T-helper 1 cell (primary cell): ENCODE results near the gene RABAC1.
A peak's percentile ranks its signal among the peaks of the same experiment; 100 is the strongest.

Source experiments
- DNase-seq, 5 donors: peaks; one replicate each; pipeline ENCODE4 v3.0.0-alpha.2; 2012 to 2020

The RABAC1 gene

DNA sequence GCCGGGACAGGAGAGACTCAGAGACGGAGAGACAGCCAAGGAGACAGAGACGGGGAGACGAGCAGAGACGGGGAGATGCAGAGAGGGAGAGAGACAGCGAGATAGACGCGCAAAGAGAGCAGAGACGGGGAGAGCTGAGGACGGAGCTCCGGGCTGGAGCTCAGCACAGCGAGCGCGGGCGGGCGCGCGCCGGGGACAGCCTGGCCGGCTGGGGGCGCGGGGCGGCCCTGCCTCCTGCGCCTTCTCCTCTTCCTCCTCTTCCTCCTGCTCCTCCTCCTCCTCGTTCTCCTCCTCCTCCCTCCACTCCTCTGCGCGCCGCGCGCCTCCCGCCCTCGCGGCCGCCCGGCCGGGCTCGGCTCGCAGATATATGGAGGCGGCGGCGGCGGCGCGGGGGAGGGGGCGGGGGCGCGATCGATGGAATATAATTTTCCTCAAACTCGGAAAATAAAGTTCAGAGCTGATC is 30.9 kb downstream of the RABAC1 start, which contains the start of gene ERFL:
ERFL (minus strand) TSS at position 229 of the 463 bp plus-strand sequence. CDS start 15,530 bp downstream, outside the sequence.
- no peak for DNase-seq

DNA sequence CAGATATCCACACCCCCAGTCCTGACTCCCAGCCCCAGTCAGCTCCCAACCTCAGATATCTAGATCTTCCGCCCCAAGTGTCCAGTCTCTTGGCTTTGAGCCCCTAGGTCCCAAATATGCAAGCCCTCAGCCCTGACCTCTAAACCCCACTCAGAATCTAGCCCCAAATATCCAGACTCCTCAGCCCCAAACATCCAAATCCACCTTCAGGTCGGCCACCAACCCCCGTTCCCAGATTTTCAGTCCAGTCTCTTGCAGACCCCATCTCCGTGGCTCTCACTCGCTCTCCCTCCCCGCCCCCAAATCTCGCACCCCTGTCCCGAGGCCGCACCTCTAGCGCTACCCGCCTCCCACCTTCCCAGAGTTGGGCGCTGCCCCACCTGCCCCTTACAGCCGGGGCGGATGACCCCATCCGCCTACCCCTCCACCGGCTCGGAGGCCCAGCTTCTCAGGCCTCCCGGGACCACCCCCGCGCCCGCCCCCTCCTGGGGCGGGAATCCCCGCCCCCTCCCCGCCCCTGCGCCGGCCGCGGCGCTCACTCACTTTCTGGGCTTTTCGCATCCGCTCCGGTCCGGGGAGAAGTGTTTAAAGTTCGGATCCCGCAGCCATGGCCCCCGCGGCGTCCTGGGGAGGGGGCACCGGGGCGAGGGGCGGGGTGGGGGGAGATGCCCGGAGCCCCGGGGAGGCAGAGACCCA is 31.5 kb downstream of the RABAC1 start:
- peak in 2 of 5 donors; percentile 30 to 40 for DNase-seq

DNA sequence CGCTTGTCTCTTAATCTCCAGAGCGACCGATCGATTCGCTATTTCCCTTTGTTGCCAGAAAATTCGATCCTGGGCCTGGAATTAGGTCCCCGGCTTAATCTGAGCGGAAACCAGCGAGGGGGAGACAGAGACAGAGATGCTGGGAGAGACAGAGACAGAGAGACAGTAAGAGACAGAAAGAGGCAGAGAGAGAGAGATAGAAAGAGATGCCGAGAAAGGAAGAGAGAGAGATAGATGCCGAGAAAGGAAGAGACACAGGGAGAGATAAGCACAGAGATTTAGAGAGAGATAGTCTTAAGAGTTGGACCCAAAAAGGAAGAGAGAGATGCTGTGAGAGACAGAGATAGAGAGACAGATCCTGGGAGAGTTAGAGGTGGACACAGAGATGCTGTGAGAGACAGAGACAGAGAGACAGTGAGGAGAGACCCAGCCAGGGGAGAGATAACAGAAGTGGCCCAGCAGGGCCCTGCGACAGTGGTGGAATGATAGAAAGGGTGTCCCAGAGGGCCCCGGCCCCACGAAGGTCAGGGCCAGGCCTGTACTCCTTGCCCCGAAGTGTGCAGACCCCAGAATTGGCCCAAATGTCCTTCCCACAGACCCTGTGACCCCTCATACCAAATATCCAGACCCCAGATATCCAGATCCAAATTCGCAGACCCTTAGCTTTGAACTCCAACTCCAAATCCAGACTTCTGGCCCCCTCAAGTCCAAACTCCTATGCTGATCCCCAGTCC is 32.2 kb downstream of the RABAC1 start:
- no peak for DNase-seq

DNA sequence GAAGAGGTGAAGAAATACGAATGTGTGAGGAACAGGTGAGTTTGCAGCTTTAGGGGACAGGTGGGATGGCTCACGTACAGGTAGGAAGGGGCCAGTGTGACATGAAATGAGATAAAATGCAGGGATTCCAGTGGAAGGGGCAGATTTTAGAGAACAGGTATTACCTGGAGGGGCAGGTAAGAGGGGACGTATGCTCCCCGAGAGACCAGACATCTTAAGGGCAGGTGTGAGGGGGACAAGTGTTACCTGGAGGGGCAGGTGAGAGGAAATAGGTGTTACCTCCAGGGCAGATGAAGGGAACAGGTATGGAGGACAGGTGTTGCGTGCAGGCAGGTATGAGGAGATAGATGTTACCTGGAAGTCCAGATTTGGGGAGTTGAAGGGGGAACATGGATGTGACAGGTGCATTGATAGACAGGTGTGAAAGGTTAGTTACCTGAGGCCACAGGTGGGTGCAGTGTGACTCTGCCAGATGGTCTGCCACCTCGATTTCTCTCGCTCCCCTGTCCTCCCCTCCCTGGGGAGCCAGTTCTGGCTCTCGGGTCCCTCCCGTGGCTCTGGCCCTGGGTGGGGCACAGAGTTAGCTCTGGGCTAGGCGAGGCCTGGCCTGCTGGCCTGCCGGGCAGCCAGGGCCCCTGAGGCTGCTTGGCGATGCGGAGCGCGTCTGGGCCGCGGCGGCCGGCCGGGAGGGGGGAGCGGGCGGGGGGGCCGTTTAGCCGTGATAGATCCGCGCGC is 32.9 kb downstream of the RABAC1 start:
- DNase-seq: no peak

DNA sequence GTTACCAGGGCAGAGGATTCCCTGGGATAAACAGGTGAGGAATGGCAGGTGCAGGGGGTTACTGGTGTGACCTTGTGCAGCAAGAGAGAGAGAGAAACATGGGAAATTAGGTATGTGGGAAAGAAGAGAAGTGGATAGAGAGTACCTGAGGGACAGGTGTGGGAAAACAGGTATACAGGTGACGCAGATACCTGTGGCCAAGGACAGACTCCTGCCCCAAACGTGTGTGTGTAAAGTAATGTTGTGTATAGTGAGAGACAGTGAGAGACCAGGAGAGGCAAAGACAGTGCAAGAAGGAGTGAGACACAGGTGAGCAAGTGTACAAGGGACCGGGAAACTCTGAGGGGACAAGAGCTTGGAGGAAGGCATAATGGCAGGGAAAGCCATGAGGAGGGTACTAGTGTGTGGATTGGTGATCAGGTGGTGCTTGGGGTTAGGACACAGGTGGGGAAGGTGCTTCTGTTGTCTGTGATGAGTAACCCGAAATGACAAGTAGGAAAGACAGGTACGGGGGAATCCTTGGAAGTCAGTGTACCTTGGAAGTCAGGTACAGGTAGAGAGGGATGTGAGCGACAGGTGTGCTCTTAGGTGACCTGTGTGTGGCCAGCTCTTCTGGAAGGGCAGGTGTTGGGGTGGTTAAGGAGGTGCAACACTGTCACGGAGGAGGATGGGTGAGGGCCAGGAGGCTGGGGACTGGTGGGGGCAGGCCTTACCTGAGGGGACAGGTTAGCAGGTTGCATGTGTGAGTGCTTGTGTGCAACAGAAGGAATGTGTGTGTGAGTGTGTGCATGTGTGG is 33.7 kb downstream of the RABAC1 start:
- no peak for DNase-seq

DNA sequence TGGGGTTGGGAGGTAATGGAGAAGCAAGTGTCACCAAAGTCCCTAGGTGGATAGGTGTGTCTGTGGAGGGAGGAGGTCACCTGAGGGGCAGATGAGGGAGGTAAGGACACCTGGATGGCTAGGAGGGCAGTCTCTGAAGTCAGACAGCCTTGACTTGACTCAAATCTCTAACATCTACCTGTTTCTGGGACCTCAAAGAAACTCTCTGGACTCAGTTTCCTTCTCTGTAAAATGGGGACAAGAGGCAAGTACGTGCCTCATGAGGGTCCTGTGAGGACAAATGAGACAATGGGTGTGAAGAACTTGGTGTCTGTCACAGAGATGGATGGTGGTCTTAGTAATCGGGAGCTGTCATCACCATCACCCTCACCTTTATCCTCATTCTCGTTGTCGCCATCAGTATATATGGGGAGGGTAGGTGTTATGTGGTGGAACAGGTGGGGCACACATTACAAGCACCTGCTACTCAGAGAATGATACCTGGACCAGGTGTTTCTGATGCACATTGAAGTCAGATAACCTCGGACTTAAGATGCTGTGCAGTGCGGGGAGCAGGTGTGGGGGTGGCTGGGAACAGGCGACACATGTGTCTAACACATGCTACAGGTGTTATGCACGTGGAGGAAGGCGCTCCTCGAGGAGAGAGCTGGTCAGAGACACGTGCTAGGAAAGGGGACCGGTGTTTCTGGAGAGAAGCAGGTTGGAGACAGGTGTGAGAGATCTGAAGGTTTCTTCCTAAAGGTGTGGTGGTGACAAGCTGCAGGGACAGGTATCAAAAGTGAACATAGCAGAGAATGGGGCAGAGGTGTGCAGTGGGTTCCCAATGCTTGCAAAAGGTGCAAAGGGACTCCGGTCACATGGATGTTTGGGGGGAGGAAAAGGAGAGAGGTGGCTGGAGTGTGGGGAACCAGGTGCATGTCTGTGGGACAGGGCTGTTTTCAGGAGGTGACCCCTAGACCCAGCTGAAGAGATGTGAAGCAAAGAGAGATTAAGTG is 34.7 kb downstream of the RABAC1 start:
- no peak for DNase-seq

DNA sequence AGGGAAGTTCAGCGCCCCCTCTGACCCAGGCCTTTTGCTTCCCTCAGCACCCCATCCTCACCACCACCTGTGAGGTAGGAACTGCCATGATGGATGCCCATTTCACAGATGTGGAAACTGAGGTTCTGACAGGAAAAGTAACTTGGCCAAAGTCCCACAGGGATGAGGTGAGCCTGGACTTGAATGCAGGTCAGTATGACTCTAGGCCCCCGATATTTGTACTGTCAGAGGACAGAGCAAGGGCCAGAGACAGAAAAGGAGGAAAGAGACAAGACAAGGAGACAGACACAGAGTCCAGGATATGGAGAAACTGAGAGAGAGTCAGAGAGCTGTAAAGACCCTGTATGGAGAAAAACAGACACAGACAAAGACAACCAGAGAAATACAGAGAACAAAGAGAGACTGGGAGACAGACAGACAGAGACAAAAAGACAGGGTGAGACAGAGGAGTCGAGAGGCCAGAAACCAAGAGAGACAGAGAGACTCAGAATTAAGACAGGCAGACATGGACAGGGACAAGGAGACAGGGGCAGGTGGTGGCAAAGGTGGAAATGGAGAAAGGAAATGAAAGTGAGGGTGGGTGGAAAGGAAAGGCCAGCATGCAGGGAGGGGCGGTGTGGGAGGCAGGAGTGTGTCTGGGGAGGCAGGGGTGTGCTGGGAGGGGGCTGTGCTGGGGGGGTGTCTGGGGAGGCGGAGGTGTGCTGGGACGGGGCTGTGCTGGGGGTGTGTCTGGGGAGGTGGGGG is 35.9 kb downstream of the RABAC1 start:
- no peak for DNase-seq

DNA sequence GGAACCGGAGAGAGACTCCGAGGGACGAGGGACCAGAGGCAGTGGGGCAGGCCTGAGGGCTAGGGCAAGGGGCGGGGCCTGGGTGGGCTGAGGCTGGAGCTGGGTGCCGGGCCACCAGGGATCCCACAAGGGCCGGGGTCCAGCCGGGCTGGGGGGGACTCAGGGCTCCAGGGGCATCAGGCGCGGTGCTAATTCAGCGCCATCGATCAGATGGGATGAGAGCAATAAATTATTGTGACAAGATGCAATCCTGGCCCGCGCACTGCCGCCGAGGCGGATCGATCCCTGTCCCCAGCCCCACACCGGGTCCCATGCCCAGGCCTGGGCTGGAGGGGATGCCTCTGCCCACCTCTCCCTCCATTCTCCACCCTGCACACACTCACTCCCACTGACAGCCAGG is 36.5 kb downstream of the RABAC1 start:
- DNase-seq: no peak

DNA sequence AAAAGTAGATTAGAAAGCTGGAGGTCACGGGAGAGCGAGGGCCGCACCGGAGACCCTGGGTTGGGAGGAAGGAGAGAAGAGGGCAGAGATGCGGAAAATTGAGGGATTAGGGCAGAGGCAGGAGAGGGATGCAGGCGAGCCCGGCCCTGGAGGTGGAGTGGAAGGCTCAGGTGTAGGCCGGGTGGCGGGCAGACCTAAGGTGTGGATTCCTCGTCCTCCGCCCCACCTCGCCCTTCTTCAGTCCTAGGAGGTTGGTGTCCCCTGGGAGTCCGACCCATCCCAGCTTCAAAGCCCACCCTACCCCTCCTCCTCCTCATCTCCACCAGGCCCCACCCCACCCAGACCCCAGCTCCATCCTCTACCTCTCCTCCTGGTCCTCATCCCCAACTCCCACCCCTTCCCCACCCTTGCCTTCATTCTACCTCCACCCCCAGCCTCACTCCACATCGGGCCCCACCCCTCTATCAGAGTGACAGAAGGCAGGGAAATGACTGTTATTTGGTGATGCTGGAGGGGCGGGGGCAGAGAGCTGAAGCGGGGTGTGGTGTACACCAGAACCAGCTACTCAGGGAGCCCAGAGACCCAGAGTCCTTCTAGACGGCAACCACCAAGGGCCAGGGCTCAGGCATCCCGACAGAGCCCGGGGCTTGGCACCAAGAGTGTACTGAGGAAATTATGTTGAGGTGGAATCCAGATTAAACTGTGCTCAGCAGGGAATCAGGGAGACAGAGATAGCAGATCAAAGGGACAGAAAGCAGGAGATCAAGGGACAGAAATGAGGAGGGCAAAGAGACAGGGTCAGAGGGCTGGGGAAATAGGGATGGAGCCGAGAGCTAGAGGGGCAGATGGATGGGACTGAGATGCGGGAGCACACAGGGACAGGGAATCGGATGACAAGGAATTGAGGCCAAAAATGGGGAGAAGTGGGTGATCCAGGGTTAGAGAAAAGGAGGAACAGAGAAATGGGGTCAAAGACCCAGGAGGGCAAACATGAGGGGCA is 37.2 kb downstream of the RABAC1 start:
- no peak for DNase-seq

DNA sequence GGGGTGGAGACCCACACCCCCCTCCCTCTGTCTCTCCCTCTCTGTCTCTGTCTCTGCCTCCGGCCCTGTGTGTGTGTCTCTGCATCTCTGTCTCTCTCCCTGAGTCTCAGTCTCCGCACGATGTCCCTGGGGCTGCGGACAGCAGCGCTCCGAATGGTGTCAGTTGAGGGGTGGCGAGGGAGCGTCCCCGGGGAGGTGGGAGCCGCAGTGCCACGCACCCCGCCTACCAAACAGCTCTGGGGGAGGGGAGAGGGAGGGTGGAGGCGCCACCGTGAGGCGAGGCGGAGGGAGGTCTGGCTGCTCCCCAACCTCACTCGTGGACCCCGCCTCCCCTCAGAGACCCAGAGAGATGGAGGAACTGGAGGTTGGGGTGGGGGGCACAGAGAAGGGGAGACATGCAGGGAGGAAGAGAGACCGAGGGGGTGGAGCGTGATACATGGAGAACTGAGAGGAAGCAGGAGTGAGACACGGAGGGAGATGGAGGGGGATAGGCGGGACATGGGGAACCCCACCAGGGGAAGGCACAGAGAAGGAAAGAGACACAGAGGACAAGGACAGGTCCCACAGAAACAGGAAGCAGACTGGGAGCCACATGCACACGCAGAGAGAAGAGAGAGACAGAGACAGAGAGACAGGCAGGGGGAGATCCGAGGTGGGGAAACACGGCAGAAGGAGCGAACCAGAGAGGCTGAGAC is 38.1 kb downstream of the RABAC1 start:
- DNase-seq: no peak

DNA sequence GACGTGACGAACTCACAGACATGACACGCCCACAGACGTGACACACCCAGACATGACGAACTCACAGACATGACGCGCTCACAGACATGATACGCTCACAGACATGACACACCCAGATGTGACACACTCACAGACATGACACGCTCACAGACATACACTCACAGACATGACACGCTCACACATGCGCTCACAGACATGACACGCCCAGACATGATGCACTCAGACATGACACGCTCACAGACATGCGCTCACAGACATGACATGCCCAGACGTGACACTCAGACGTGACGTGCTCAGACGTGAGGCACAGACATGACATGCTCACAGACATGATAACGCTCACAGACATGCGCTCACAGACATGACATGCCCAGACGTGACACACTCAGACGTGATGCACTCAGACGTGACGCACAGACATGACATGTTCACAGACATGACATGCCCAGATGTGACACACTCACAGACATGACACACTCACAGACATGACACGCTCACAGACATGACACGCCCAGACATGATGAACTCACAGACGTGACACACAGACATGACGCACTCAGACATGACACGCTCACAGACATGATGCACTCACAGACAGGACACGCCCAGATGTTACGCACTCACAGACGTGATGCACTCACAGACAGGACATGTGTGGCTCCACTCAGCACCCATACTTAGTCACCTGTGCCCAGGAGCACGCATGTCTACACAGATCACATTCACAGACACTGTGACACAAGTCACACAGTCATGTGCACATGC is 39.0 kb downstream of the RABAC1 start:
- no peak for DNase-seq

DNA sequence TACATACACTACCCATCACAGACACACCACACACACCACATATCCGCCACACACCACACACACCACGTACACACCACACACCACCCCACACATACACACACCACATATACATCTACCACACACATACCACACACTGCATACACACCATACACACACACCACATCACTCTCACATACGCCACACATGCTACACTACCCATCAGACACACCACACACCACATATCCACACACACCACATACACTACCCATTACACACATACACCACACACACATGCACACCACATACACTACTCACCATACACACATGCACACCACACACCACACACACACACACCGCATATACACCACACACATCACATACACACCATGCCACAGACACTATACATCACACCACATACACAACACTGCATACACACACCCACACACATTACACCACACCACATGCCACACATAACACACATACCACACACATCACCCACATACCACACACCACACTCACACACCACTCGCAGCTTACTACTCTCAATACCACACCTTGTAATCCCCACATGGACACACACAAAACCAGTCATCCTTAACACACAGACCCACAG is 40.4 kb downstream of the RABAC1 start:
- no peak for DNase-seq

DNA sequence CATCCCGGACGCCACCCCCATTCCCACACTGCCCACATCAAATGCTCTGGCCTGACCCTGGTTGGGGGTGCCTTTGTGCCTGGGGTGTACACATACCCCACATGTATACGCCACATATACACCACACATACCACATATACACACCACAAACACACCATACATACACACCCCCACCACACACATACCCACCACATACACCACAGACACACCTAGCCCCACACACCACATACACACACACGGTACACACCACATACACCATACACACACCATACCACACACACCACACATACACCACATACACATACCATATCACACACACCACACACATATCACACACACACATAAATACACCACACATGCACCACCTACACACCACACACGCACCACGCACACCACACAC is 41.0 kb downstream of the RABAC1 start:
- no peak for DNase-seq

DNA sequence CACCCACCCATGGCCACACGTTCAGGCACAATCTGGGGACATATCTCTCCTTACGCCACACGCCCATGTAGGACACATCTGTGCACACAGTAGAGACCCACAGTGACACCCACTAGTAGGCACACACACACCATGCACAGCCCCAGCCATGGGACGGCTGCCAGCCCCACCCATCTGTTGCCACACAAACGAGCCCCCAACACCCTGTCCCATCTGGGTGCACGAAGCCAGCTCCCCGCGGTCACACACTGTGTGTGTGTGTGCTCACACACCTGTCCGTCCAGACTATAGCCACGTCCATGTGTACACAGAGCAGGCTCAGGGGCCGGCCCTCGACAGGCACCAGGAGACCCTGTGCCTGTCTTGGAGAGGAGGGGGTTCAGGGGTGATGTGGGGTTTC is 41.4 kb downstream of the RABAC1 start:
- DNase-seq: no peak

DNA sequence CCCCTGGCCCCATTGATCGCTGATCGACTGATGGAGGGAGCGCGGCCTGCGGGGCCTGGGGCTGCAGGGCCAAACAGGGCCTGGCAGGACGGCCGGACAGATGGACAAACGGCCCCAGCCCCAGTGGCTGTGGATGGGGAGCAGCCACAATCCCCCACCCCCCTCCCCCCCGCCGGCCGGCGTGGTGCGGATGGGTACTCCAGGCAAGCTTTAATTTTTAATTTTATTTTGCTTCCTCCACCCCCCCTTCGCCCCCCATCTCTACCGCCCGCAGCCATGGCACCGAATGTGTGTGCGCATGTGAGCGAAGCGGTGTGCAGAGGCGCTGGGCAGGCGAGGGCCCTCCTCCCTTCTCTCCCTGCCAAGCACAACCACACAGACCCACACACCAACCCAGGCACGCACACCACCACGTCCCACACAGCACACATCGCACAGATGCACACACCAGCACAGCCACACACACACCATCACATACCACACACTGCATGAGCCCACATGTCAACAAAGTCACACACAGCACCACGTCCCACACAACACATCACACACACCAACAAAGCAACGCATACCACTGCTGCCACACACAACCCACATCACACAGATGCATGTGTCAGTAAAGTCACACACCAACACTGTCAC is 43.2 kb downstream of the RABAC1 start:
- no peak for DNase-seq

DNA sequence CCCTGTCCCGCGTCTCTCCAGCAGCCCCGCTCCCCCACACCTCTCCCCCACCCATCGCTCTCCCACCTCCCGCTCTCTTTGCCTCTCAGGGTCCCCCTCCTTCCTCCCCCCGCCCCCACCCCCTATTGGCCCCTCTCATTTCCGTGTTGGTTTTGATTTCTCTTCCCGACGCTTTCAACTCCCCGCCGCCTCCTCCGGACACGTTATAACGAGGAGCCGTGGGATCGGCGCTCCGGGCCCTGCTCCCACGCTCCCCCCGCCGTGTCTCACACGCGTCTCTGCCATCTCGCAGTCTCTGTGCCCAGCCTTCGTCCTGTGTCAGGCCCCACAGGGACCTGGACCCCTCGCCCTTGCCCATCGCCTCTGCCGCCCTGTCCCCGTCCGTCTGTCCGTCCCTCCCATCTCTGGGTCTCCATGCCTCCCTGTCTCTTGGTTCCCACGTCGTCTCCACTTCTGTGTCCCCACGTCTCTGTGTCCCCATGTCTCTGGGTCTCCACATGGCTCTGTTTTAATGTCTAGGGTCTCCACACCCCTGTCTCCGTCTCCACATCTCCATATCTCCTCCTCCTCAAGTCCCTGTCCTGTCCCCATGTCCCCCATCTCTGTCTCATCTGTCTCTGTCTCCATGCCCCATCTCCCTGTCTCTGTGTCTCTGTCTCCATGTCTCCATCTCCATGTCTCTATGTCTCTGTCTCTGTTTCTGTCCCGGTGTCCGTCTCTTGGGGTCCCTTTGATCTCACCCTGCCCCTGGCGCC is 43.9 kb downstream of the RABAC1 start:
- DNase-seq: no peak
